COLO829 (cell line): ENCODE measurements around the gene CHMP4A.
A peak's percentile ranks its signal among the peaks of the same experiment; 100 is the strongest.
"Not testable (repeated sequence)": the region's sequence is repeated elsewhere in the genome, so short reads cannot be mapped to it uniquely, and the experiment has no call there.

Experiments
- DNase-seq: peaks from one replicate; pipeline ENCODE4 v3.0.0; 2012; ENCODE audit warnings: low spot score

CHMP4A gene

DNA sequence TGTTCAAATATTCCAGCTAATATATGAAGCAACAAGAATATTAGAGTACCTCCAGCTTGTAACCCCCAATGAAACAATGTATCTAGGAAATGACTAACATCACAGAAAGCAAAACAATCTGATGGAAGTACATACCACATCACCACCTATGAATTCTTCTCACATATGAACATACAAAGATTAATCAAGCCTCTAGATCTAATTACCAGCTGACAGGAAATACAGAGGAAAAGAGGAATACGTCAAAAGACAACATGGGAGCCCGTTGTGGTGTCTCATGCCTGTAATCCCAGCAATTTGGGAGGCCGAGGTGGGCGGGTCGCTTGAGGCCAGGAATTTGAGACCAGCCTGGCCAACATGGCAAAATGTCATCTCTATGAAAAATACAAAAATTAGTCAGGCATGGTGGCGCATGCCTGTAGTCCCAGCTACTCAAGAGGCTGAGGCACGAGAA, 11.4 kb upstream of the CHMP4A start:
- DNase-seq = no peak

- DNase-seq = not testable (repeated sequence)
Measured at GRCh38 chr14:24222987-24223386, 9.7 kb upstream of the CHMP4A start.

GRCh38 chr14:24219521-24219920, 6.2 kb upstream of the CHMP4A start:
- no peak for DNase-seq

DNA sequence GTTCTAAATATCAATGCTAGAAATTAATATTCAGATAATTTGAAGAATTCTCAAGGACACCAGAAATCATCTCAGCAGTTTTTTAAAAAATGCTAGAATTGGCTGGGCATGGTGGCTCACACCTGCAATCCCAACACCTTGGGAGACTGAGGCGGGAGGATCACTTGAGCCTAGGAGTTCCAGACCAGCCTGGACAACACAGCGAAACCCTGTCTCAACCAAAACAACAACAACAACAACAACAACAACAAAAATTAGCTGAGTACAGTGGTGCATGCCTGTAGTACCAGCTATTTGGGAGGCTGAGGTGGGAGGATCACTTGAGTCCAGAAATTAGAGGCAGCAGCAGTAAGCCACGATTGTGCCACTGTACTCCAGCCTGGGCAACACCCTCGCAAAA, 5.8 kb upstream of the CHMP4A start:
- no peak for DNase-seq

DNA sequence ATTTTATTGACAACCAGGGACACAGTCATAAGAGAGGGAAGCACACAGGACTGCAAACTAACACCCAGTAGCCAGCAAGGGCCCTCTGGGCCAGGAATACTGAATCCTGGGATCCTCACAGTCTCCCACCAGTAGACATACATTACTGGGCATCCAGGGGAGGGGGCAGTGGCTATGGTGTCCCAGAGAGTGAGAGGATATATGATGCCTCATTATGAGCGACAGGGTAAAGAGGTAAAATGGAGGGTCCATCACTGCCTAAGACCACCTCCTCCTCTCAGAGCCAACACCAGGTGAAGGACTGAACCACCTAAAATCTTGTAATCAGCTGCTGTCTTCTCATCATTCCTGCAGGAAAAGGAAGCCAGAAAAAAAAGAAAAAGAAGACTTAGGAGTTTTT, 3.6 kb upstream of the CHMP4A start:
- not testable (repeated sequence) for DNase-seq

DNA sequence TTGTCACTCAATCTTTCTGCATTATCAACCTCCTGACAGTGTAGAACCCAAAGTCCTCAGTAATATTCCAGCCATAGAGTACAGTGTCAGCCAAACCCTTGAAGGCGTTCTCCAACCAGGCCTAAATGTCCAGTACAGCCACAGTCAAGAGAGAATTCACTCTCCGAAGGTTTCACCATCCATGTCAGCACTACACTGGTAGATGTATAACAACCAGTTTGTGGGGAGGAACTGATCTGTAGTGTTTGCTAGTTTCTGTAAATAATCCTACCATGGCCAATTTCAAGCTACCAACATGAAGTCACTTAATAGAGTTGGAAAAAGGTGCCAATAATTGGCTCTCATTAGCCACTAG, 3.0 kb upstream of the CHMP4A start:
- no peak for DNase-seq

GRCh38 chr14:24215495-24216344, 2.4 kb upstream of the CHMP4A start, which contains the start of gene MDP1:
MDP1 (minus strand) TSS chr14:24216066; CDS start chr14:24215955, 111 bp downstream.
- DNase-seq = peak; percentile 95

GRCh38 chr14:24213866-24214662, 776 bp upstream of the CHMP4A start:
- DNase-seq = no peak

DNA sequence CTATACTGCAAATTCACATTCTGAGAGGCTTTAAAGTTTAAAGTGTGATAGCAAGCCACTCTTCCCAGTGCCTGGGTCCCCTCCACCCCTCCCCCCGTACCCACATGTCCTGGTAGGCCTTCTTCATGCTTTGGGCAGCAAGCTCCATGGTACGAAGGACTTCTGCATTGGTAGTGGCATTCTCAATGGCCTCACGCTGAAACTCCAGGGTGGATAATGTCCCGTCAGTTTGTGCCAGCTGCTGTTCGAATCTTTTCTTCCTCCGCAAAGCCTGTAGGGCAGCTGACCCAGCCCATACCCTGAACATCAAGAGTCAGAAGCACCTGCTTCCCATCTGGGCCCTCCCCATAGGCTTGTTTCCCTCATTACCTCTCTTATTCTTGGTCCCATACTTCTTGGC, 2.0 kb downstream of the CHMP4A start:
- DNase-seq = no peak

GRCh38 chr14:24207625-24208024, 5.7 kb downstream of the CHMP4A start:
- no peak for DNase-seq

DNA sequence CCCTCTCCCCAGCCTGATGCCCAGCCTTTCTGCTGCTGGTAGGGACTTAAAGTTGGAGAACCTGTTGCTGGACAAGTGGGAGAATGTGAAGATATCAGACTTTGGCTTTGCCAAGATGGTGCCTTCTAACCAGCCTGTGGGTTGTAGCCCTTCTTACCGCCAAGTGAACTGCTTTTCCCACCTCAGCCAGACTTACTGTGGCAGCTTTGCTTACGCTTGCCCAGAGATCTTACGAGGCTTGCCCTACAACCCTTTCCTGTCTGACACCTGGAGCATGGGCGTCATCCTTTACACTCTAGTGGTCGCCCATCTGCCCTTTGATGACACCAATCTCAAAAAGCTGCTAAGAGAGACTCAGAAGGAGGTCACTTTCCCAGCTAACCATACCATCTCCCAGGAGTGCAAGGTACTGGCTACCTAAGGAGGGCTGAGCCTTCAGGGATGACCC, 6.2 kb downstream of the CHMP4A start:
- no peak for DNase-seq

- DNase-seq = no peak
Measured at GRCh38 chr14:24206260-24207103, 6.8 kb downstream of the CHMP4A start.

DNA sequence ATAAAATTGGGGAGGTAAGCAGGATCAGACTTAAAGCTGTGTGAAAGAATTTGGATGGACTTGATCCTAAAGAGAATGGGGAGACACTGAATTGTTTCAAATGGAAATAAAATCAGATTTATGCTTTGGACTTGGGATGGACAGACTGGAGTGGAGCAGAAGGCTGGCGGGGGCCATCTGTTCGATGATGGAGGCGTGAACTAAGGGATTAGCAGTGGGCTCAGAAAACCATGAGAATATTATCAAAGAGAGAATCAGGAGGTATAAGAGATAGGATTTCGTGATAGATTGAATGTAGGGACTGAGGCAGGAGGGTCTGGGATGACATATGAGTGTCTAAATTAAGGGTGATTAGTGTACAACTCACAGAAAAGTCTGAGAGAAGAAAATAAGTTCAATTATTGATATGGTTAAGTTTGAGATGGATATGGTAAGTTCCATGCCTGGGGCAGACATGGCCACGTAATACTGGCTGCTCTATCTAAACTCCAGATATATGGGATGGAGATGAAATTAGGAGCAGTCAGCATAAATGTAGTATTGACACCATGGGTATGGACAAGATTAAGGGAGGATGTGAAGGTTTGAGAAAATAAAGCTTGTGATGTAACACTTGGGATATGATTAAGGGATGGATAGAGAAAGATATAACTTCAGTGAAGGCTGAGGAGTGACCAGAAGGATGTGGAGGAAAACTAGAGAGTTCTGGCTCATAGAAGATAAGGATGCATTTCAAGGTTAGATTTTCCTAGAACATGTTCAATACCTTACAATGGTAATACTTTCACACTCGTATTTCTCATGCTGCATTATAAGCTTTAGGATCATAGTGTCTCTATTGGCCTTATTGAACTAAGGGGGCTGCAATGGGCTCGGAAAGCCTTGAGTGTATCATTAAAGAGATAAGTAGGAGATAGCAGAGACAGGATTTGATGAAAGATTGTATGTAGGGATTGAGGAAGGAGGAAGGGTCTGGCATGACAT, 8.8 kb downstream of the CHMP4A start:
- DNase-seq = no peak

- not testable (repeated sequence) for DNase-seq
Measured at GRCh38 chr14:24203249-24203886, 9.9 kb downstream of the CHMP4A start.

DNA sequence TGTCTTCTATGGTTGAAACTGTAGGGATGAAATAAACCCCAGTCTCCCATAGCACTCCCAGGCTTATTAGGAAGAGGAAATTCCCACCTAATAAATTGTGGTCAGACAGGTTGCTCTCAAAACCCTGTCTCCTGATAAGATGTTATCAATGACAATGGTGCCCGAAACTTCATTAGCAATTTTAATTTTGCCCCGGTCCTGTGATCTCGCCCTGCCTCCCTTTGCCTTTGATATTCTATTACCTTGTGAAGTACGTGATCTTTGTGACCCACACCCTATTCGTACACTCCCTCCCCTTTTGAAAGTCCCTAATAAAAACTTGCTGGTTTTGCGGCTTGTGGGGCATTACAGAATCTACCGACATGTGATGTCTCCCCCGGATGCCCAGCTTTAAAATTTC, 10.8 kb downstream of the CHMP4A start:
- not testable (repeated sequence) for DNase-seq

DNA sequence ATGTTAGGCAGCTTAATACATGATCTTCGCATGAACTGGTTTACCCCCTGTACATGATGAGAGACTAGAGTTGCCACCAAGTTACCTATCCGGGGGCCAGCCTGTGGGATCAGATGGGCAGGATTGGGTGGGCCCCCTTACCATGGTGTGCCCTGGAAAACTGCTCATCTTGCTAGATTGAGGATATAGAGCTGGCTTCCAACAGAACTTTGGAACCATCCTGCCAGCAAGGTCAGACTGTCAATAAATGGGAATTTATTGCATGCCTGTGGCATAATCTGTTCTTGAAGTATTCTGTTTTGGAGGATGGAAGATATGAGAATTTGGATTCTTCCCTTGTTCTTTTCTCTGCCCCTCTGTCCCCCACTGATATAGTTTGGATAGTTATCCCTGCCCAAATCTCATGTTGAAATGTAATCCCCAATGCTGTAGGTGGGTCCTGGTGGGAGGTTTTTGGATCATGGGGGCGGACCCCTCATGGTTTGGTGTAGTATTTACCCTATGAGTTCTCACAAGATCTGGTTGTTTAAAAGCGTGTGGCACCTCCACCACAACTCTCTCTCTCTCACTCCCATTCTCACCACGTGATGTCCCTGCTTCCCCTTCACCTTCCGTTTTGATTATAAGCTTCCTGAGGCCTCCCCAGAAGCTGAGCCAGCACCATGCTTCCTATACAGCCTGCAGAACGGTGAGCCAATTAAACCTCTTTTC, 14.3 kb downstream of the CHMP4A start:
- no peak for DNase-seq

- DNase-seq = no peak
Measured at GRCh38 chr14:24197056-24197450, 16.2 kb downstream of the CHMP4A start.

GRCh38 chr14:24196071-24197055, 16.9 kb downstream of the CHMP4A start:
- no peak for DNase-seq
